Inferior parietal cortex (tissue), 1 donor: ENCODE data around the gene TMEM52.

Experiments
- DNase-seq: peaks from one replicate; pipeline ENCODE4 v3.0.0-alpha.2; 2016; ENCODE audit errors: extremely low spot score

Gene TMEM52

DNA sequence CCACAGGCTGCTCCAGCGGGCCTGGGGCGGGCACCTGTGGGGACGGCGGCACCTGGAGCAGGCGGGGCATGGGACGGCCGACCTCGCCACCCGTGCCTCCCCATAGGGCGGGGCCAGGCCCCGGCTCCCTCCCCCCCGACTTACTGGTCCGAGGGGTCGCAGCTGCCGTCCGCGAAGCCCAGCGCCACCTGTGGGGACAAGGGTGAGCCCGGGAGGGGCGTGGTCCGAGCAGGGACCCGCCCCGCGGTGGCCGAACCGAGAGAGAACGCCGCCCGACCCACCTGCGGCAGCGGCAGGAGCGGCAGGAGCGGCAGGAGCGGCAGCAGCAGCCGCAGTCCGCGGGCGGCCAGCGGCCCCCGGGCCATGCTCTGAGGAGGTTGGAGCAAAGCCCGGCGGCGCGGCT is at the start of gene TMEM52:
Gene TMEM52 (minus strand): TSS at position 379 of the 403 bp plus-strand sequence. CDS start 14 bp downstream, at position 365.
- DNase-seq, result no peak

DNA sequence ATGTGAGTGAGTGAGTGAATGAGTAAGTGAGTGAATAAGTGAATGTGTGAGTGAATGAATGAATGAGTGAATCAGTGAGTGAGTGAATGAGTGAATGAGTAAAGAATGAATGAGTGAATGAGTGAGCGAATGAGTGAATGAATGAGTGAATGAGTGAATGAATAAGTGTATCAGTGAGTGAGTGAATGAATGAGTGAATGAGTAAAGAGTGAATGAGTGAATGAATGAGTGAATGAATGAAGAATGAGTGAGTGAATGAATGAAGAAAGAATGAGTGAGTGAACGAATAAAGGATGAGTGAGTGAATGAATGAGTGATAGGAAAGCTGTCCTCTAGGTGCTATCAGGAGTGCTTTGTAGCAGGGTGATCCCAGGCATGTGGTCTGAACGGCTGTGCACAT is 48.8 kb upstream of the TMEM52 start:
- no peak for DNase-seq

DNA sequence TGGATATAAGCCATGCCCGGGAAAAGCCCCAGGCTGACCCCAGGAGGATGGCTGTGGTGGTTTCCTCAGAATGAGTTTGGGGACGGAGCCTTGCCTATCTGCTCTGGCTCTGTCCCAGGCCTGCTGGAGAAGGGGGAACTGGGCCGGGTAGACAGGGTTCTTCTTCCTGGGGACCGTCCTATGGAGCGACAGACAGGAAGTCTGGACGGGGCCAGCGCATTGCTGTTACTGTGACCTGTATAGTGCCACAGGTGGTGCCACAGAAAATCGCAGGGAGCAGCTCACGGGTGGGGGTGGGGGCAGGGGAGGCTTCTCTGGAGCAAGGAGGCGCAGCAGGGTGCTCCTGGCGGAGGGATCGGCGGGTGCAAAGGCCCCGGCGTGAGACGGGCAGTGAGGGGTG is 48.1 kb upstream of the TMEM52 start:
- DNase-seq, result no peak

DNA sequence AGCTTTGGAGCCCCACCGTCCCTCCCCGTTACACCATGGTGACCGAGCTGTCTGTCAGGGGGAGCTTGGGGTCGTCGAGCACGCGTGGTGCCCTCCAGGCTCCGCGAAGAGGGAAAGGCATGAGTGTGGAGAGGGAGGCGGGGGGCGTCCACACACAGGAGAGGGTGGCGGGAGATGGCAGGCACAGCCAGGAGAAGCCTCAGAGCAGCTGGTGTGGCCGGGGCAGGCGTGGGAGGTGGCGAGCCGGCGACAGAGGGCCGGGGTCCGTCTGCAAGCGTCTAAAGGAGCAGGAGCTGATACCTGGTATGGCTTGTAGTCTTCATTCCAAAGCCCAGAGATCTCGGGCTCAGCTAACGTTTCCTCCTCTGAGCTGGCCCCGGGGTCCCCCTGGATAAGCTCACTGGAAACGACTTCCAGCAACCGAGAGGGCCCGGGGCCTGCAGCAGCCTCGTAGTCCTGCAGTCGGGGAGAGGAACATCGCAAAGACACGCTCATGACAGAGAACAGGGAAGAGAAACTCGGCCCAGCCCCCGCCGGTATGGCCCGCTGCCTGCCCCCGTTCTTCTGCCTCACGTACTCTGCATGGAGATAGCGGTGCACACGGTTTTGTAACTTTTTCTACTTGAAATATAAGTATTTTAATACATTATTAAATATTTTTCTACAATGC is 47.1 kb upstream of the TMEM52 start:
- DNase-seq, result no peak

DNA sequence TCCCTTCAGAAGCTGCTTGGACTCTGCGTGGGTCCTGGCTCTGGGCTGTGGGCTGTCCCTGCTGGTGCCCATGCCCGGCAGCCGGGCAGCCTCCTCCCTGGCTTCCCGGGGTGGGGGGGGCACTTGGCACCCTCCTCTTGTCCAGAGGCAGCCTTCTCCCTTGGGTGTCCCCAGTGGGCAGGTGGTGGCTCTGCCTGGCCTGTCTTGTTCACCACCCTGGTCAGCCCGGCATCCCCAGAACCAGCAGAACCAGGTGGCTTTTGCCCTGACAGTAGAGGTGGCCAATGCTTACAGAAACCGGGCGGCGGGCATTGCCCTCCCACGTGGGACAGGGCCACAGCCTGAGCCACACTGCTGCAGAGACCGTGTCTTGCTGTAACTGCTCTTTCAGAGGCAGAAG is 46.5 kb upstream of the TMEM52 start:
- DNase-seq, result no peak

DNA sequence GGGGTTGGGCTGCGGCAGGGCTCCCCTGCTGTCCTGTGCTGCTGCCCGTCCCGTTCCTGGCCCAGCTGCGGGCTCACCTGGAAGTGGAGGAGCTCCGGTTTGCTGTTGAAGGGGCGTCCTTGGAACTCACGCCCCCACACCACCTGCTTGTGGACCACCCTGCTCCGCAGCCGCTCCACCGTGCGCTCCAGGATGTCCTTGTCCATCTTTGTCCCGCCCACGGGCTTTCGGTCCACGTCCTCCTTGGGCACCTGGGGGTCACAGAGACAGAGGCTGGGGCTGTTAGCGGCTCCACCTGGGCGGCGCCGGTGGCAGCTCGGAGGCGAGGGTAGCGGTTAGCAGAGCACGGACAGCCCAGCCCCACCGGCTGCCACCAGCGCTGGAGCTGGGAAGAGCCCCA is 45.7 kb upstream of the TMEM52 start:
- no peak for DNase-seq

DNA sequence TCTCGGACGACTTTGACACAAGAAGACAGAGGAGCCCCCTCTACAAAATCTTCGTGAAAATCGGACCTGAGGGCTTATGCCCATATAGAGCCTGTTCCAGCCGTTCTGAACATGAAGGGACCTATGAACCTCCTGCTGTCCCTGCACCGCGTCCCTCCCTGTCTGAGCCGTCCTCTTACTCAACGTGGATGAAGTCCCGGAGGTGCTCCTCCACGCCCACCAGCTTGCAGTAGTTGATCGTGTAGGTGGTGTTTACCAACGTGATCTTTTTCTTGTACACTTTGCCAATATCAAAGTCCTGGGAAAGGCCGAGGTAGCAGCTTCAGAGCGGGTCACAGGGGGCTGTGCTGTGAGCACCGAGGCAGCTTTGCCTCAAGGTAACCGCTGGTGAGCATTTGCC is 44.5 kb upstream of the TMEM52 start:
- DNase-seq, result no peak

DNA sequence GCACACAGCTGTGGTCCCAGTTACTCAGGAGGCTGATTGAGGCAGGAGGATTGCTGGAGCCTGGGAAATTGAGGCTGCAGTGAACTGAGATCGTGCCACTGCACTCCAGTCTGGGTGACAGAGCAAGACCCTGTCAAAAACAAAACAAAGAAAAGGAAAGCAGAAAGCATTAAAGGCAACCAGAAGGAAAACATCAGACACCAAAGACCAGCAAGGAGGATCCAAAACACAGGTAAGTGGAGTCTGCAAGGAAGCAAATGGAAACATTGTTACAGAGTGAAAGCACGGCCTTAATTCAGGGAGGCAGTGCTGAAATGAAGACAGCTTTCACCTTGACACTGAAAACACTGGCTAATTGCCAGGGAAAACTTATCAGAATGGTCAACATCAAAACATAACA is 43.7 kb upstream of the TMEM52 start:
- DNase-seq, result no peak

DNA sequence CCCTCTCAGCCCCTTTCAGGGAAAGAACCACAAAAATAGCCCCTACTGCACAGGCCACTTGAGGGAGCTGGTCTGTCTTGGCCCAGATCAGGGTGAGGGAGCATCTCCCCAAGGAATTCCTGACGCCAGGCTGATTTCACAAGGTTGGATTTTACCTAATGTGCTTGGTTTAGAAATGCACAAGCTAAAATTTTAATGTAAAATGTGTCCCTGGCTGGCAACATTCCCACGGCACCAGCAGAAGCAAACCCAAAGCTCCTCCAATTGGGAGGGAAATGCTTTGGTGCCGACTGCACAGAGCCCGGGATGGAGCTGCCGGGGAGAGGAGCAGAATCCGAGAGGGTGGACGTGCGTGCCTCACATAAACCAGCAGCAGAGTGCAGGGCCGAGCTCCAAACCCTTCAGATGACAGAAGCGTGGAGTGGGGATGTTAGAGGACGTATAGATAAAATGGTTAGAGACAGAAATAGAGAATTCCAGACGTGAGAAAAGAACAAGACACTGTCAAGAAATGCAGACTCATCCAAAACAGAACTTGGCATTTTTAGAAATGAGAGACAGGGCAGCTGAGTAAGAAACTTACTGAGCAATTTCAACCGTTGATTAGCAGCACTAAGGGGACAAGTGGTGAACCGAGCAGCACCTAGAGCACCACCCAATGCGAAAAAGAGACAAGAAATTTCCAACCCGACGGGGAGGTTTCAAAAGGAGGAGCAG is 41.6 kb upstream of the TMEM52 start:
- peak; percentile 28 for DNase-seq

DNA sequence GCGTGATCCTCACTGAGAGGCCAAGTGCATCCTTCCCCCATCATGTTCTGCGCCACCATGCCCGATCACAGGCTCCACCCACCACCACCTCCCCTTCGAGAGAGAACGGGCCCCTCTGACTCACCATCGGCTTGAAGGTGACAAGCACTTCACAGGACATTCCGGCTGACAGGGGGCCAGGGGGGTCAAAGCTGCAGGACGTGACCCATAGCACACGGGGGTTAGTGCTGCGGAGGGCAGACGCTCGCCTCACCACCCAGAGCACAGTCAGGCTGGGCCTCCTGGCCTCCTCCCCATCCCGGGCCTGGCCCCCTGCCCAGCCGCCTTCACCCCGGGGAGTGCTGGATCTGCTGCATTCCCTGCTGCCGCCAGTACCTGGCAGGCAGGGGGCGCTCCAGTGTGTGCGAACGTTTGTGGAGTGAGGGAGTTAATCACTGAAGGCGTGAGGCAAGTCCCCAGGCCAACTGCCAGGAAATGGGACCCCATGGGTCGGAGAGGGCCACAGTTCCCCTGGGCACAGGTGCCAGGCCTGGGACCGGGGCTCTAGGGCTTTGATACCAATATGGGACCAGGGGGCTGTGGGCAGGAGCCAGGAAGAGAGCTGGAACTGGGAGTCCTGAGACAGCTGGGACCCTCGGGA is 40.9 kb upstream of the TMEM52 start:
- peak; percentile 71 for DNase-seq

DNA sequence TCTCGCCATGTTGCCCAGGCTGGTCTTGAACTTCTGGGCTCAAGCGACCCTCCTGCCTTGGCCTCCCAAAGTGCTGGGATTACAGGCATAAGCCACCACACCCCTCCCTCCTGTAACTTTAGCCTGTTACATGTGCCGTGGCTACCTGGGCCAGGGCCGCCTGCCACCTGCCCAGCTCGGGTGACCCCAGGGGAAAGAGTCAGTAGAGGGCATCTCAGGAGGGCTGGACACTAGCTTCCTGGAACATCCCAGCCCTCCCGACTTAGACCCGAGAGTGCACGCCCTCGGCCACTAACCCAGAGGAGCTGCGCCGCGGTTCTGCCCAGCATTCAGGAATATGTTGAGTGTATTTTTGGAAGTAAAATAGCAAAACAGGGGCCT is 40.4 kb upstream of the TMEM52 start:
- DNase-seq, result no peak

DNA sequence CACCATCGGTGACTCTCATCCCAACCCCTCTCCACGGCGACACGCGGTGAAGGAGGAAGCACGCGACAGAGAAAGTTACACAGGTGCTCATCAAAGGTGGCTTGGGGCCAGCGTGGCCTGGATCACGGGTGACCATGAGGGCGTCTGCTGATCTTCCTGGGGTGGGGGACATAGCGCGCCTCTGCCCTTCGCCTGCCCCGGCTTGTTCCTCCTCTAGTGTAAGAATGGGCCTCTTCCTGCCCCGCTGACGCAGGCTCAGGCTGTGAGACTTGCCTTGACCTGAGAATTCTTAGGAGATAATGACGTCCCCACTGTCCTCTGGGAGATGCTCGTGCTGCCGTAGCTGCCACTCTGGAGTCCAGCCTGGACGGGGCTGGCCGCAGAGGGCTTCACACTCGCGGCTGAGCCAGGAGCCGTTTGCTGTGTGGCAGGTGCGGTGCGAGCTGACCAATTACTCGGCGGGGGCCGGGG is 39.0 kb upstream of the TMEM52 start:
- no peak for DNase-seq

DNA sequence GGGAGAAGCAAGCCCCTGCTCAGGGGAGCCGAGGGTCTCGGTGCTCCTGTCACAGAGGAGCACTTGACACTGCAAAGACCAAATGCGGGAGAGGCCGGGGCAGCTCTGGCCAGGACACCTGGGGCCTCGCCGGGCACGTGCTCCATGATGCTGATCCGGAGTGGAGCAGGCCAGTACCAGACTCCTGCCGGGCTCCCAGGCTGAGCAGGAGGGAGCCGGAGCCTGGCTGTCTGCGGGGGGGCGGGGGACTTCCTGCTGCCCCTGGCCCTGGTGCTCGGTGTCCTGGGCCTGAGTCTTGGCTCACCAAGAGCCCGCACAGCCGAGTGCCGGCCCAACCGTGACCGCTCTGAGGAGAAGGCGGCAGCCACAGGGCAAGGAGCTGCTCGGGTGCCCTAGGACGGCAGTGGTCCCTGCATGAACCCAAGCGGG is 38.5 kb upstream of the TMEM52 start:
- no peak for DNase-seq

DNA sequence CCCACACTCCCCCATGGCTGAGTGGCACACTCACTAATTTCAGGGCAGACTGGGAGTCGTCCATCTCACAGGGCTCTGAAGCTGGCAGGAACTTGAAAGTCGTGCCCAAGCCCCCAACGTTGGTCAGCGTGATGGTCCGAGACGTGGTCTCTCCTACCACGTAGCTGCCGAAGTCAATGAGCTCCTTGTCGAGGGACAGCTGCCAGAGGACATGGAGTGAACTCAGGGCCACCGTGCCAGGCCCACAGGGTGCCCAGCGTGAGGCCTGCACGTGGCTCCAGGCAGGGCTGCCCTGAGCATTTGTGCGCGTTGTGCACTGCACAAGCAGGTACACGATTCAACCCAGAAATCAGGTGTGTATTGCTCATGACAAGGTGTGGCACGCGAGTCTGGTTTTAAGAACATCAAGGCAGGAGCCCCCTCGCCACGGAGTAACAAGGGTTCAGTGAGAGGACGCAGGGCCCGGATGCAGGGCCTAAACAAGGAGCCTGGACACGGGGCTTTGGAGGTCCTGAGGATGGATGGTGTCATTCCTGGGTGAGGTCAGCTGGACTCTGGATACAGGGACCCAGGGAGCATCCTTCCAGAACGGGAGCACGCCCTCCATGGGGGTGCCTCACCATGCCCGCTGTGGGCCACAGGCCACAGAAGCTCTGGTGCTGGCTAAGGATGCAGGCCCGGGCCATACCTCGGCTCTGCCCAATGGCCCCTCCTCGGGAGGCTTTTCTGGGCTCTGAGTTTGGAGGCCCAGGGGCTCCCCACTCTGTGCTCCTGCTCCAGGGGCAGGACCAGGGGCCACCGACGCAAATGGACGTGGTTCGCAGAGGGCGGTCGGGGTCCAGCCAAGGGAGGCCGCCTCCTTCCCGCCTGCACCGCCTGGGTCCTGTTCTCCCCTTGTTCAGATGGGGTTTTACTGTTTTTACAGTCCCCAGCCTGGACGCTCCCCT is 37.8 kb upstream of the TMEM52 start:
- no peak for DNase-seq

DNA sequence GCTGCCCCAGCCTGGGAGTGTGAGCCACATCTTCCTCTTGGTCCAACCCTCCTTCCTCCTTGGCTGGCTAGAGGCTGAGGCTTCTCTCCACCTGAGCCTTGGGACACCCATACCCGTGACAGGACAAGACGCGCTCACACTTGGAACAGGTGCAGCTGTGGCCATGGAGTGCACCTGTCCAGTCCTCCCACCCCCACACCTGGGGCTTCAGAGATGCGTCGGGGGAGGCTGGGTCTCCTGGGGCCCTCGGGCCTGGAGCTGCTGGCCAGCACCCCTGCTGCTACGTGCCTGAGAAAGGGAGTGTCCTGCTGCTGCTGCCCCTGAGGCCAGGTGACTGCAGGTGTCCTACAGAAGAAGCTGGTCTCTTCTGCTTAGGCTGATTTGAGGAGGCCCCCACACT is 37.0 kb upstream of the TMEM52 start:
- no peak for DNase-seq

DNA sequence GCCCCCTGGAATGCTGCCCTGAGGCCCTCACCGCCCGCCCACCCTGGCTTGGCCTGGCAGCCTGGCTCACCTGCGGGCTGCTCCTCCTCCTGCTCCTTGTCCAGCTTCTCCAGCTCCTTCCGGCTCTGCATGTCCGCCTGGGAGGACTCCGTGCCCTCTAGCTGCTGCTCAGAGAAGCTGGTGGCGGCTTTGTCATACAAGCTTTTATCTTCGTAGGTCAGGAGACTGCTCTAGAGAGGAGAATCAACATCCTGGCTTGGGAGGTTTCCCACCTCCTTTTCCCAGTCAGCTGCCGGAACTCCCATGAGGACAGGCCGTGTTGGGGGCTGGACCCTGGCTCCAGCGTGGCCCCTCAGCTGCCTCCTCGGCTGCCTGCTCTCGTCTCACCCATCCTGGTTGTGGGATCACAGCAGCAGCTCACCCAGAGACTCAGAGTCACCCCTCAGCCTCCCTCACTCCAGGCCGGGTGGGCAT is 36.6 kb upstream of the TMEM52 start:
- DNase-seq, result no peak

DNA sequence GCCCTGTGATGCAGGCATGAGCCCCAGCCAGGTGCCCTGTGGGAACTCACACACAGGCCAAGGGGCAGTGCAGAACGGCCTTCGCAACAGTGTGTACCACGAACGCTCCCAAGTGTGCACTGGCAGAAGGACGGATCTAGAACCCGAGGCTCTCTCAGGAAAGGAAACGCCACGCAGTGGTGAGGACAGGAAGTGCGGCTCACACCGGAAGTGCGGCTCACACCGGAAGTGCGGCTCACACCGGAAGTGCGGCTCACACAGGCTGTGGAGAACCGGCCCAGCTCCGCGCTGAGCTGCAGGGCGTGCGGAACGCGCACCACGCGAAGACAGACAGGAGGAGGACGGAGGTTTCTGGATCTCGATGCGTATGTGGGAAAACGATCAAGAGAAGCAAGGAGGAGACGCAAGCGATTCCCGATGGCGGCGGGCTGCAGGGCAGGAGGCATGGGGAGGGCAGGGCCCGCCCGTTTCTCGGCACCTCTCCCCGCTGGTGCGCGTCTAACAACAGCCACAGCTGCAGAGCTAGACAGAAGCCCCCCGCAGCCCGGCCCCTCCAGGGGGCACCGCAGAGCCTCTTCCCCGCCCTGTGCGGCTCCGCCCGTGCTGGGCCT is 35.9 kb upstream of the TMEM52 start:
- no peak for DNase-seq

DNA sequence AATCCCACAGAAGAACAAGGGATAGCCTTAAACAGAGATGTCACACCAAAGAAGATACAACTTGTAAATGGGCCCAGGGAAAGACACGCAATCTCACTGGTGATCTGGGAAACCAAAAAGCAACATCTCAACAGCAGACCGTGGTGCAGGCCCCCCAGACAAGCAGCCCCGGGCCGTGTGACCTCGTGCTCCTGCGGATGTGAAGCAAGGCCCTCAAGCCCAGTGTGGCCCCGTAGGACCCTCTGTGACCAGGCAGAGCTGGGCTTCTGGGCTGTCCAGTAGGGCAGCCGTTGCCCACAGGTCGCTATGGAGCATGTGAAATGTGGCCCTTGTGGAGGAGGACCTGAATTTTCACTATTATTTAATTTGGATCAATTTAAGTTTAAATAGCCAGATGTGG is 34.9 kb upstream of the TMEM52 start:
- no peak for DNase-seq

DNA sequence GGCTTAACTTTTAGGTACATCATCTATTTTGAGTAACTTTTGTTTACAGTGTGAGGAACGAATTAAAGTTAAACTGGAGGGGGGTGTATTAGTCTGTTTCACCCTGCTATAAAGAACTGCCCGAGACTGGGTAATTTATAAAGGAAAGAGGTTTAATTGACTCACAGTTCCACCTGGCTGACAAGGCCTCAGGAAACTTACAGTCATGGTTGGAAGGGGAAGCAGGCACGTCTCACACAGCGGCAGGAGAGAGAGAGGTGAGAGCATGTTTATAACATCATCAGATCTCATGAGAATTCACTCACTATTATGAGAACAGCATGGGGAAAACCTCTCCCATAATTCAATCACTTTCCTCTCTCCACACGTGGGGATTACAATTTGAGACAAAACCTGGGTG is 31.9 kb upstream of the TMEM52 start:
- DNase-seq, result no peak

DNA sequence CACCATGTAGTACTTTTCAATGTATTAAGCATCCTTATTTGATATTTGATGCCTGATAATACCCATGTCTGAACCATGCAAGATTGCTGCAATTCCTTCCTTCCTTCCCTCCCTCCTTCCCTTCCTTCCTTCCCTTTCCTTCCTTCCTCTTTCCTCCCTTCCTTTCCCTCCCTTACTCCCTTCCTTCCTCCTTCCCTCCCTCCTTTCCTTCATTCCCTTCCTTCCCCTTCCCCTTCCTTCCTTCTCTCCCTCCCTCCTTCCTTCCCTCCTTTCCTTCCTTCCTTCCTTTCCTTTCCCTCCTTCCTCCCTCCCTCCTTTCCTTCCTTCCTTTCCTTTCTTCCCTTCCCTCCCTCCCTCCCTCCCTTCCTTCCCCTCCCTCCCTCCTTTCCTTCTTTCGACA is 29.7 kb upstream of the TMEM52 start:
- no peak for DNase-seq

DNA sequence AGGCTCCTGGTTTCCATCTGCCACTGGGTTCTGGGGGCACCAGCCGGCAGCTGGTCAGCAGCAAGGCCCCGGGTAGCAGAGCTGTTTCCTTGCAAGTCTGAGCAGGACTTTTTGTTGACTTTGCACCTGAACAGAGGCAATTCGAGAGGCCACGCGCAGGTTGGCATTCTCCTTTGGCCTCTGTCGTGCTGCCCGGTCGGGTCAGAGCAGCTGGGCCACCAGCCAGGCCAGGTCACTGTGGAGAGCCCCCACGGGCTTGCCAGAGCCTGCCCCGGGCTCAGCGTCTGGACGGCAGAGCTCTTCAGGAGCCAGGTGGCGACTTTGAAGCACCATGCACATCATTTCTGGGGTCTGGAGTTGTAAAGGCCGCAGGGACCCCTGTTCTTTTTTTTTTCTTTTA is 28.4 kb upstream of the TMEM52 start:
- DNase-seq, result no peak
